NCI-H1417 (cell line): Measurements from ENCODE around the gene LRBA.
"Not testable (repeated sequence)": the region's sequence is repeated elsewhere in the genome, so short reads cannot be mapped to it uniquely, and the experiment has no call there.

ENCODE experiments used
- DNase-seq, 3 experiments: peaks; one replicate each; lab custom pipeline; 2025; lab: John Stamatoyannopoulos, UW

The LRBA gene

GRCh38 chr4:150943126-150943525 lies 72.0 kb downstream of the LRBA start:
- DNase-seq = no peak

GRCh38 chr4:150942539-150942938 lies 72.5 kb downstream of the LRBA start:
- no peak for DNase-seq

- no peak for DNase-seq
Observed at GRCh38 chr4:150940123-150940522, 75.0 kb downstream of the LRBA start.

- DNase-seq = no peak
Observed at GRCh38 chr4:150939530-150939929, 75.6 kb downstream of the LRBA start.

- no peak for DNase-seq
Observed at GRCh38 chr4:150938873-150939499, 76.1 kb downstream of the LRBA start.

GRCh38 chr4:150938417-150938816 lies 76.7 kb downstream of the LRBA start:
- DNase-seq = no peak

- DNase-seq = no peak
Observed at GRCh38 chr4:150934022-150934421, 81.1 kb downstream of the LRBA start.

GRCh38 chr4:150931796-150932195 lies 83.3 kb downstream of the LRBA start:
- no peak for DNase-seq

GRCh38 chr4:150931005-150931404 lies 84.1 kb downstream of the LRBA start:
- DNase-seq = no peak

GRCh38 chr4:150923945-150924344 lies 91.1 kb downstream of the LRBA start:
- DNase-seq = no peak

- not testable (repeated sequence) for DNase-seq
Observed at GRCh38 chr4:150921486-150921885, 93.6 kb downstream of the LRBA start.

GRCh38 chr4:150918562-150918961 lies 96.5 kb downstream of the LRBA start:
- DNase-seq = not testable (repeated sequence)

- no peak for DNase-seq
Observed at GRCh38 chr4:150911326-150911725, 103.8 kb downstream of the LRBA start.

- no peak for DNase-seq
Observed at GRCh38 chr4:150909116-150909515, 106.0 kb downstream of the LRBA start.

- DNase-seq = peak in 1 of 3 experiments; percentile 6
Observed at GRCh38 chr4:150906987-150907633, 108.0 kb downstream of the LRBA start.

- DNase-seq = no peak
Observed at GRCh38 chr4:150904671-150905070, 110.4 kb downstream of the LRBA start.

GRCh38 chr4:150903603-150904002 lies 111.5 kb downstream of the LRBA start:
- DNase-seq = no peak

- no peak for DNase-seq
Observed at GRCh38 chr4:150896497-150896896, 118.6 kb downstream of the LRBA start.

- no peak for DNase-seq
Observed at GRCh38 chr4:150890246-150890645, 124.8 kb downstream of the LRBA start.

- no peak for DNase-seq
Observed at GRCh38 chr4:150889306-150889705, 125.8 kb downstream of the LRBA start.

GRCh38 chr4:150888625-150889024 lies 126.5 kb downstream of the LRBA start:
- no peak for DNase-seq

- no peak for DNase-seq
Observed at GRCh38 chr4:150888217-150888616, 126.9 kb downstream of the LRBA start.

- no peak for DNase-seq
Observed at GRCh38 chr4:150886597-150886996, 128.5 kb downstream of the LRBA start.

- DNase-seq = no peak
Observed at GRCh38 chr4:150884625-150885024, 130.5 kb downstream of the LRBA start.
